HepG2 (cell line): ENCODE results near the gene SEC24B. TPM values are rescaled to one million over a fixed set of nuclear protein-coding genes. Genes with fewer than 3 reads are reported as not detected.

ENCODE experiments used
- ATAC-seq: fragments of 200-7000 bp; cut with Tn5 transposase; 3 replicates; pipeline ENCODE4 v1.9.1; 2020; ENCODE audit warnings: mild to moderate bottlenecking, moderate library complexity
- BruUV-seq: library from RNA; stranded (reverse); fragments of 400-500 nt; replicated peaks from 2 replicates; lab custom pipeline; 2021; lab: Mats Ljungman, UMichigan
- CTCF ChIA-PET: fragments of 300-600 bp; formaldehyde crosslinking; extraction: SDS; loops from one replicate; lab custom pipeline; 2021; ENCODE audit warnings: low total read pairs, inconsistent platforms, low intra/inter-chr PET ratio; lab: Yijun Ruan, JAX
- POLR2A ChIA-PET: fragments of 350-600 bp; sonication (Branson Sonifier 250); formaldehyde crosslinking; loops from one replicate; lab custom pipeline; 2020; ENCODE audit warnings: antibody characterized with exemption, inconsistent platforms; lab: Yijun Ruan, JAX
- DNase-seq: peaks from one replicate; pipeline ENCODE4 v3.0.0-alpha.2; 2015; ENCODE audit warnings: low spot score
- FAIRE-seq: peaks from 3 replicates; lab custom pipeline; 2011; peaks lifted over from hg19 to GRCh38; lab: Jason Lieb, UNC
- H2AFZ ChIP-seq: one replicate; pipeline ENCODE4 v1.6.1; 2011; ENCODE audit warnings: low read length, inconsistent platforms
- H3K27ac ChIP-seq: fragments of 300-600 bp; 3 replicates; pipeline ENCODE4 v1.8.0; 2011; ENCODE audit warnings: mixed run types, mild to moderate bottlenecking, mixed read lengths, low read length, inconsistent platforms; ENCODE audit not compliant: insufficient read depth; ENCODE audit errors: extremely low read length
- H3K27me3 ChIP-seq, 2 experiments: fragments of 200-600 bp in 1 of 2; 2 replicates in 1 of 2; 3 replicates in 1 of 2; pipeline versions ENCODE4 v1.6.0 to v1.8.0; 2011; ENCODE audit warnings: low read length in 2 of 2, mild to moderate bottlenecking in 2 of 2, moderate library complexity in 2 of 2, inconsistent platforms in 1 of 2; ENCODE audit not compliant: insufficient read depth in 2 of 2, control insufficient read depth in 1 of 2
- H3K36me3 ChIP-seq, 2 experiments: fragments of 200-600 bp in 1 of 2; replicated peaks in 1 of 2; 2 replicates in 1 of 2; 3 replicates in 1 of 2; pipeline versions ENCODE4 v1.5.1 to v1.8.0; 2011; ENCODE audit warnings: low read length in 2 of 2, inconsistent platforms in 1 of 2; ENCODE audit not compliant: insufficient read depth in 2 of 2, control insufficient read depth in 1 of 2
- H3K4me1 ChIP-seq: 2 replicates; pipeline ENCODE4 v1.5.1; 2012; ENCODE audit warnings: low read length, inconsistent platforms; ENCODE audit not compliant: insufficient read depth
- H3K4me2 ChIP-seq: 2 replicates; pipeline ENCODE4 v1.6.0; 2011; ENCODE audit warnings: low read depth, low read length, inconsistent platforms
- H3K4me3 ChIP-seq, 3 experiments: fragments of 200-600 bp in 1 of 3; sonication (generic), shearing (Covaris generic) in 1 of 3; replicated peaks in 1 of 3; 2 replicates each; pipeline ENCODE4 v1.5.1; 2011 to 2016; ENCODE audit warnings: low read length in 3 of 3, inconsistent platforms in 2 of 3, low read depth in 2 of 3, mild to moderate bottlenecking in 2 of 3, control low read depth in 1 of 3, mixed read lengths in 1 of 3; ENCODE audit not compliant: insufficient read depth in 1 of 3
- H3K79me2 ChIP-seq: one replicate; pipeline ENCODE4 v1.6.1; 2011; ENCODE audit warnings: low read length, inconsistent platforms; ENCODE audit not compliant: insufficient read depth
- H3K9ac ChIP-seq: 2 replicates; pipeline ENCODE4 v1.6.0; 2011; ENCODE audit warnings: mild to moderate bottlenecking, low read depth, low read length, inconsistent platforms; ENCODE audit not compliant: insufficient read depth
- H3K9me3 ChIP-seq: 2 replicates; pipeline ENCODE4 v1.5.1; 2012; ENCODE audit warnings: mild to moderate bottlenecking, low read length
- H4K20me1 ChIP-seq: 2 replicates; pipeline ENCODE4 v1.6.0; 2011; ENCODE audit warnings: inconsistent platforms, mild to moderate bottlenecking, low read length, moderate library complexity; ENCODE audit not compliant: insufficient read depth
- AFF4 ChIP-seq: sonication (generic); formaldehyde crosslinking; IDR thresholded peaks from 2 replicates; pipeline ENCODE4 v1.4.0; 2020; ENCODE audit warnings: missing genetic modification reagents
- ATF1 ChIP-seq: IDR thresholded peaks from 2 replicates; pipeline ENCODE4 v1.6.1; 2016; ENCODE audit warnings: mild to moderate bottlenecking, control low read depth
- CEBPB ChIP-seq: IDR thresholded peaks from 2 replicates; pipeline ENCODE4 v1.6.1; 2011; ENCODE audit warnings: low read depth, low read length, improper control_type of control experiment, borderline replicate concordance
- CHD4 ChIP-seq: fragments of 200-600 bp; sonication (generic); IDR thresholded peaks from 2 replicates; pipeline ENCODE4 v1.7.0; 2017; ENCODE audit warnings: mild to moderate bottlenecking, low read length, borderline replicate concordance
- MTA1 ChIP-seq: sonication (generic); formaldehyde crosslinking; IDR thresholded peaks from 2 replicates; pipeline ENCODE4 v1.4.0; 2020; ENCODE audit warnings: missing genetic modification reagents, mild to moderate bottlenecking, borderline replicate concordance
- NR0B2 ChIP-seq: sonication (generic); formaldehyde crosslinking; IDR thresholded peaks from 2 replicates; pipeline ENCODE4 v1.4.0; 2020; ENCODE audit warnings: mild to moderate bottlenecking, missing genetic modification reagents
- NR2F1 ChIP-seq, 2 experiments: fragments of 450-650 bp in 1 of 2; formaldehyde crosslinking in 1 of 2; IDR thresholded peaks; 2 replicates each; pipeline versions ENCODE4 v1.5.0 to v1.6.1; 2016 to 2020; ENCODE audit warnings: mild to moderate bottlenecking in 1 of 2, missing compliant biosample characterization in 1 of 2, missing genetic modification reagents in 1 of 2, moderate library complexity in 1 of 2
- ONECUT2 ChIP-seq: sonication (generic); formaldehyde crosslinking; IDR thresholded peaks from 2 replicates; pipeline ENCODE4 v1.4.0; 2020; ENCODE audit warnings: missing genetic modification reagents
- RFX3 ChIP-seq: IDR thresholded peaks from 2 replicates; pipeline ENCODE4 v1.6.1; 2016; ENCODE audit warnings: missing biosample characterization, missing genetic modification reagents
- ZFP36L1 ChIP-seq: sonication (generic); formaldehyde crosslinking; IDR thresholded peaks from 2 replicates; pipeline ENCODE4 v1.8.0; 2022; ENCODE audit warnings: mild to moderate bottlenecking, missing genetic modification reagents, moderate library complexity
- ZNF180 ChIP-seq: sonication (generic); formaldehyde crosslinking; IDR thresholded peaks from 2 replicates; pipeline ENCODE4 v1.4.0; 2020; ENCODE audit warnings: low read depth, missing genetic modification reagents, borderline replicate concordance
- ZNF263 ChIP-seq: sonication (generic); formaldehyde crosslinking; IDR thresholded peaks from 2 replicates; pipeline ENCODE4 v1.4.0; 2020; ENCODE audit warnings: missing genetic modification reagents
- ZNF430 ChIP-seq: sonication (generic); formaldehyde crosslinking; IDR thresholded peaks from 2 replicates; pipeline ENCODE4 v1.9.0; 2021; ENCODE audit warnings: mild to moderate bottlenecking, missing genetic modification reagents
- ZNF44 ChIP-seq: sonication (generic); formaldehyde crosslinking; IDR thresholded peaks from 2 replicates; pipeline ENCODE4 v1.5.1; 2020; ENCODE audit warnings: mild to moderate bottlenecking, missing genetic modification reagents
- WGBS: methylation state at CpG from one replicate; pipeline ENCODE4 v1.1.6; 2017; ENCODE audit warnings: low lambda C conversion rate; 5-methylcytosine and 5-hydroxymethylcytosine counted together
- in situ Hi-C: cut with HindIII; loops from 2 replicates; pipeline ENCODE4 v1.10.0; 2017; ENCODE audit warnings: low pct_unique_long_range_greater_than_20kb; ENCODE audit not compliant: extremely low pct_ligation_motif_present
- intact Hi-C: fragments of 100-400 bp; cut with micrococcal nuclease; formaldehyde crosslinking; loops from one replicate; pipeline ENCODE4 v1.10.0; 2022; ENCODE audit not compliant: unreplicated experiment
- polyA plus RNA-seq, 8 experiments: library from polyadenylated mRNA; depleted of rRNA in 3 of 8; stranded (reverse) in 7 of 8; unstranded in 1 of 8; fragments of >200 nt; fragmentation: Illumina TruSeq in 4 of 8; extraction: Trizol in 4 of 8; gene quantifications; 2 replicates each; pipeline versions ENCODE4 v1.2.1 to v1.2.3, GENCODE V29; 2011 to 2016; ENCODE audit warnings: low read depth in 4 of 8, missing spikeins in 1 of 8, mixed read lengths in 1 of 8; ENCODE audit not compliant: insufficient read depth in 1 of 8
- total RNA-seq, 5 experiments: library from RNA; depleted of rRNA; stranded (reverse); fragments of >200 nt; fragmentation: Illumina TruSeq; extraction: Trizol; gene quantifications; 2 replicates each; pipeline ENCODE4 v1.2.3, GENCODE V29; 2016; ENCODE audit warnings: low read depth in 1 of 5
- TF ChIP-seq, protein P1 (sequence below): sonication (generic); formaldehyde crosslinking; conservative IDR thresholded peaks from 2 replicates; pipeline ENCODE4 v1.8.0; 2022; ENCODE audit warnings: missing genetic modification reagents
- TF ChIP-seq, protein P2 (sequence below): sonication (generic); formaldehyde crosslinking; IDR thresholded peaks from 2 replicates; pipeline ENCODE4 v1.4.0; 2020; ENCODE audit warnings: mild to moderate bottlenecking, low read depth, missing genetic modification reagents

Gene SEC24B
- total and polyA plus RNA-seq, 2 of the 13 experiments (the other 11 are each of a cell fraction or from before 2014, with no cell fraction given): 14.6 to 39.0 TPM

- TF ChIP-seq AFF4 (CRISPR knock-in tag) (no peak), ZNF44 (CRISPR knock-in tag) (no peak), ONECUT2 (CRISPR knock-in tag) (no peak), NR2F1 (CRISPR knock-in tag; IDR thresholded peaks at IDR 0.05) (no peak), ZNF263 (CRISPR knock-in tag) (no peak)
Observed at GRCh38 chr4:109532182-109532581, 98.6 kb downstream of the SEC24B start (continued).

DNA sequence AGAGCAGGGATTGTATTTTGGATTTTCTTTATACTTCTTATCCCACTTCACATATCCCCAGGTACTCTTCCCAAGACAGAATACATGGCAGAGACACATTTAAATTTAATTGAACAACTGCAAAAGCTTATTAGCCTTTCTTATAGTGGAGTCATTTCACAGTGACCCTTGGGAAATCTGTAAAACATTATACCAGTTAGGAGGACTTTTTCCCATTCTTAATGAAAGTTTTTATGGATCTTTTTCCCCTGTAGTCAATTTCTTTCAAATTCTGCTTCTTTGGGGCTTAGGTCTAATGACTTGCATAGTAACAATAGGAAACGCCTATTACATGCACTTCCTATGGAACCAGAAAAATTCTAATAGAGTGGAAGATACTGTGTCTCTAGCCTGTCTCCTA, 111.8 kb downstream of the SEC24B start:
- ATAC-seq (no peak), DNase-seq (no peak), FAIRE-seq (no peak)
- peaks cover 0 to 11% of the 10 kb centered on the region in 2 experiments; a peak in 2 of 5 replicates for H3K36me3 ChIP-seq
- in situ Hi-C loops (no loop called here), intact Hi-C loops (no loop called here)
- H3K4me3 ChIP-seq: no peak overlapping the region
- H3K27me3 ChIP-seq: no peaks in the 10 kb centered on the region
- POLR2A ChIA-PET: no interaction called here
- H3K4me2 ChIP-seq: no peak overlapping the region
- H3K27ac ChIP-seq: no peak overlapping the region
- CTCF ChIA-PET: no interaction called here
- BruUV-seq: no TSS peak
- 93% methylated on average over 1 of the region's 1 CpG for WGBS
- no peak overlapping the region for H2AFZ ChIP-seq
- H3K9ac ChIP-seq: no peak overlapping the region
- no peaks in the 10 kb centered on the region for H3K9me3 ChIP-seq
- H3K4me1 ChIP-seq: no peaks in the 10 kb centered on the region
- no peaks in the 10 kb centered on the region for H3K79me2 ChIP-seq
- H4K20me1 ChIP-seq: no peaks in the 10 kb centered on the region
- TF ChIP-seq MTA1 (CRISPR knock-in tag) (no peak), ZFP36L1 (CRISPR knock-in tag) (no peak), ZNF430 (CRISPR knock-in tag) (no peak), ZNF180 (CRISPR knock-in tag) (no peak), ONECUT2 (CRISPR knock-in tag) (no peak), CHD4 (no peak), RFX3 (CRISPR knock-in tag) (no peak), NR0B2 (CRISPR knock-in tag) (no peak), ATF1 (no peak), CEBPB (no peak)
- TF ChIP-seq, protein P1, sequence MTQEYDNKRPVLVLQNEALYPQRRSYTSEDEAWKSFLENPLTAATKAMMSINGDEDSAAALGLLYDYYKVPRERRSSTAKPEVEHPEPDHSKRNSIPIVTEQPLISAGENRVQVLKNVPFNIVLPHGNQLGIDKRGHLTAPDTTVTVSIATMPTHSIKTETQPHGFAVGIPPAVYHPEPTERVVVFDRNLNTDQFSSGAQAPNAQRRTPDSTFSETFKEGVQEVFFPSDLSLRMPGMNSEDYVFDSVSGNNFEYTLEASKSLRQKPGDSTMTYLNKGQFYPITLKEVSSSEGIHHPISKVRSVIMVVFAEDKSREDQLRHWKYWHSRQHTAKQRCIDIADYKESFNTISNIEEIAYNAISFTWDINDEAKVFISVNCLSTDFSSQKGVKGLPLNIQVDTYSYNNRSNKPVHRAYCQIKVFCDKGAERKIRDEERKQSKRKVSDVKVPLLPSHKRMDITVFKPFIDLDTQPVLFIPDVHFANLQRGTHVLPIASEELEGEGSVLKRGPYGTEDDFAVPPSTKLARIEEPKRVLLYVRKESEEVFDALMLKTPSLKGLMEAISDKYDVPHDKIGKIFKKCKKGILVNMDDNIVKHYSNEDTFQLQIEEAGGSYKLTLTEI (CRISPR knock-in tag): no peak
- TF ChIP-seq, protein P2, sequence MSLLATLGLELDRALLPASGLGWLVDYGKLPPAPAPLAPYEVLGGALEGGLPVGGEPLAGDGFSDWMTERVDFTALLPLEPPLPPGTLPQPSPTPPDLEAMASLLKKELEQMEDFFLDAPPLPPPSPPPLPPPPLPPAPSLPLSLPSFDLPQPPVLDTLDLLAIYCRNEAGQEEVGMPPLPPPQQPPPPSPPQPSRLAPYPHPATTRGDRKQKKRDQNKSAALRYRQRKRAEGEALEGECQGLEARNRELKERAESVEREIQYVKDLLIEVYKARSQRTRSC: no peak
